GM18526 (cell line): Measurements from ENCODE around the gene DOCK11.

Experiments
- POLR2A ChIP-seq: IDR thresholded peaks from 3 replicates; pipeline ENCODE4 v1.6.1; 2011; ENCODE audit not compliant: insufficient read length; ENCODE audit errors: extremely low read depth

DOCK11 gene

DNA sequence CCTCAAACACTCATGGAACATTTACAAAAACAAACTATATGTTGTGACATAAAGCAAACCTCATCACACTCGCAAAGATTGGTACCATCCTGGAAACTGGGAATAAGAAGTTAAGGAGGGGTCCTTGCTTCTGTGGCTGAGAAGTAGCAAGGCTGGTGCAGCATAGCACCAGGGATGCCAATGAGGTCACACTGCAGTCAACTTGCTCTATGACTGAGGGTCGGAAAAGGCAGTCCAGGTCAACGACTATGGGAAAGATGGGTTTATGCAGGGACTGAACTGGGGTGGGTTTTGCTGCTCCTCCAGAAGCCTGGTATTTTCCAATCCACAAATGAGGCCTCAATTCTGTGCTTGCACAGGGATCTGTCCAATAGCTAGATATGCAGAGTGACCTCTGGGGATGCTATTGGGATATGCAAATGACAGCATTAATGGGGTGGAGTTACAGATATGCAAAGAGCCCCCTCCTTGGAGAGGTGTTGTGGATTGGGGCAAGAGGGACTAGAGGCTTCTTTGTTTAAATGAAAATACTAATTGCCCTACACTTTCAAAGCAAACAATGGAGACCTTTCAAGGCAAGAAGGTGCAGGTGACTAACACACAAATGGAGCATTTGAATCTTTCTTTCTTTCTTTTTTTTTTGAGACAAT, 224.6 kb downstream of the DOCK11 start:
- TF ChIP-seq POLR2A, result no peak

DNA sequence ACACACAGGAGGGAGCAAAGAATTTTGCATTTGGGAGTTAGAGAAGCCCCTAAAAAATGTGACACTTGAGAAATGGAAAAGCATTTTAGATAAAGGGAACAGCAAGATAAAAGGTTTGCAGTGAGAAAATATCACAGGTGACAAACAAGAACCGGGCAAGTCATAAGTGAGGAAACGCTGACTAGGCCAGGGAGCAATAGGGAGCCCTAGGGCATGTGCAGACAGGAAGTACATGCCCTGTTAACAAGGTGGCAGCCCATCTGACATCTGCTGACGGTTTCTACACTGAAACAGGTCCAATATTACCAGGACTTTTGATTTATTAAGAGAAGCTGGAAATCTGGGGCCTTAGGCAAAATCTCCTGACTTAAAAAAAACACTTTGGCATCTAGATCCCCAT, 227.8 kb downstream of the DOCK11 start:
- no peak for TF ChIP-seq POLR2A

DNA sequence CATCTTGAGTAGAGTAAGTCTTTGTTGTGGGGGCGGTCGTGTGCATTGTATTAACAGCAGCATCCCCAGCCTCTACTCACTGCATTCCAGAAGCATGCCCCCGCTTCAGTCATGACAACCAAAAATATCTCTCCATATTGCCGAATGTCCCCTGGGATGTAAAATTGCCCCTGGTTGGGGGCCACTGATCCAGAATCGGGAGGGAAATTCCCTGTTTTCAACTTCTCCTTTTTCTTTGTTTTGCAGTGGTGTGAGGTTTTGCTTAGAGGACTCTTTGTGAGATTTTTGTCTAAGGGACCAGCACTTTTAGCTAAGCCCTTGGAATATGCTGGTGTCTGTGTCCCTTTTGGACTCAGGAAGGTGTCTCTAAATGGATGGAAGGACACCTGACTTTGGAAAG, 228.8 kb downstream of the DOCK11 start:
- TF ChIP-seq POLR2A, result no peak

DNA sequence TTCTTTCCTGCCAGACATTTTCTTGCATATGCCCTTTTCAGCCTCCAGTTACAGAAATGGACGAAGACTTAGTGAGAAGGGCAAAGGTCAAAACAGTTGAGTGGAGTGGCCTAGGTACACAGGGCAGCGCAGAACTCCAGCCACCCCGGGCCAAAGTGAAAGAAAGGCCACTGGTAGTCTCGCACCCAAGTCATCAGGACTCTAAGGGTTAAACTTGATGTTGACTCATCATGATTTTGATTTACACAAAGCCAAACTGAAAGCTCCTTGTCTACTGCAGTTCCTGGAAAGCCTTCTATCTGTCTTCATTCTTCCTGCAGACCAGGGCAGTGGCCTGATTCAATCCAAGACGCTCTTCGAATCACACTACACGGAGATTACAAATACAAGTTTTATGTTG, 229.2 kb downstream of the DOCK11 start:
- no peak for TF ChIP-seq POLR2A

DNA sequence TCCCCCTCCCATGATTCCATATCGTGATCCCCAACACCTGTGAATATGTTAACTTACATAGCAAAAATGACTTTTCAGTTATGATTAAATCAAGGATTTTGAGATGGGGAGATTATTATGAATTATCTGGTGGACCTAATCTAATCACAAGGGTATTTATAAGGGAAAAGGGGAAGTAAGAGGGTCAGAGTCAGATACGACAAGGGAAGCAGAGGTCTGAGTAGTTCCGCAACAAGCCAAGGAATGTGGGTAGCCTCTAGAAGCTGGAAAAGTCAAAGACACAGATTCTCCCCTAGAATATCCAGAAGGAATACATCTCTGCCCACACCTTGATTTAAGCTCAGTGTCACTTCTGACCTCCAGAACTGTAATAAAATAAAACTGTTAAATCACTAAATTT, 230.8 kb downstream of the DOCK11 start:
- no peak for TF ChIP-seq POLR2A

DNA sequence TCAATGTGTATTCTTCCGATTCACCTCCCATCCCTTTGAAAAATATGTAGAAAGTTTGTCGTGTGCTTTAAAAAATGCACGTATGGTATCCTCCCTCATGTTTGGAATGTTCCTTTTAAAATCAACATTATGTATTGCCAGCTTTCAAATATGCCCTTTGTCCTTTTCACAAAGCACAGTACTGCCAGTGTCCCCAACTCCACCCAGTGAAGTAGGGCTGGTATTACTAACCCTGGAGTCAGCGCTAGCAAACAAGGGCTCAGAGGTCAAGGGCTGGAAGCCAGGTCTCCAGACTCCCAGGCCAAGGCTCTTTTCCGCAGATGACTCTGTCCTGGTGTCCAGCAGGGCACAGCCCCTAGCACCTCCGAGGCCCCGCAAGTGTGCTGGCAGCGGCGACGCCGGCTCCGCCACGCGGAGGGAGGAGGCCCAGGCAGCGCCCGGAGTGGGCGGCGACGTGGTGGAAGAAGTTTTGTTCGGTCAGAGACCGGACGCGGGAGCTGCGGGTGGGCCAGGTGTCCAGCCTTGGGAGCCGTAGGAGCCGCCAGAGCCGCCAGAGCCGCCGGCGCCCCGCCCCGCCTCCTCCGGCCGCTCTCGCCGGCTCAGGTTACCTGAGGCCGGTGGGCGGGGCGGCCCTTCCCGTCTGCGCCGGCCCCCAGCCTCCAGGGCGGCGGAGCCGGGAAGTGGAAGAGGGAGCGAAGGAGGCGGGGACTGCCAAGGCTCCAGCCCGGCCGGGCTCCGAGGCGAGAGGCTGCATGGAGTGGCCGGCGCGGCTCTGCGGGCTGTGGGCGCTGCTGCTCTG, 231.5 kb downstream of the DOCK11 start, which contains the start of gene IL13RA1:
TSS of gene IL13RA1 (plus strand) at position 720 of the 799 bp plus-strand sequence. CDS start at position 753, 33 bp downstream.
- no peak for TF ChIP-seq POLR2A

DNA sequence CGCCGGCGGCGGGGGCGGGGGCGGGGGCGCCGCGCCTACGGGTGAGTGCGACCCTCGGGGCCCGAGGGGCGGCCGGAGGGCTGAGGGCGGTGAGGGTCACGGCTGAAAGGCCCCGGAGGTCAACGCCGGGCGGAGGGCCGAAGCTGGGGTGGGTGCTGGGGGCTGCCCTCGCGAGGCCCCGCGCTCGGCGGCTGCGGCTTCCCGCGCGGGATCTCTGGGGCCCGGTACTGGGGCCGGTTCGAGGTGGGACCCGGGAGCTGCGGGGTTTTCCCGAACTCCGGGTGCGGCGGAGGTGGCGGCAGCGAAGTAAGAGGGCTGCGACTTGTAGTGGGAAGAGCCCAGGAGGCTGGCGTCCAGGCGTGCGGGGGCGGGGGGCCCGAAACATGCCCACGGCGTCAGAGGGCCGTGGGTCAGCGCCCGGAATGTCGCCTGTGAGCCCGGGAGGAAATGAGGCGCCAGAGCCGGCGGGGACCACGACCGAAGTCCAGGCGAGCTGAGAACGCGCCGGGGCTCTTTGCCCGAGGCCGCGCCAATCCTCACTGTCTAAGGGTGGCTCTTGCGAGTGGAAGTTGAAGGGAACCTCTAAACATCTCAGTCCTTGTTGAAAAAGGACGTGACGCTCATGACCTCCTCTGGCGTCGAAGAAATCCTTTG, 232.2 kb downstream of the DOCK11 start:
- TF ChIP-seq POLR2A, result no peak

DNA sequence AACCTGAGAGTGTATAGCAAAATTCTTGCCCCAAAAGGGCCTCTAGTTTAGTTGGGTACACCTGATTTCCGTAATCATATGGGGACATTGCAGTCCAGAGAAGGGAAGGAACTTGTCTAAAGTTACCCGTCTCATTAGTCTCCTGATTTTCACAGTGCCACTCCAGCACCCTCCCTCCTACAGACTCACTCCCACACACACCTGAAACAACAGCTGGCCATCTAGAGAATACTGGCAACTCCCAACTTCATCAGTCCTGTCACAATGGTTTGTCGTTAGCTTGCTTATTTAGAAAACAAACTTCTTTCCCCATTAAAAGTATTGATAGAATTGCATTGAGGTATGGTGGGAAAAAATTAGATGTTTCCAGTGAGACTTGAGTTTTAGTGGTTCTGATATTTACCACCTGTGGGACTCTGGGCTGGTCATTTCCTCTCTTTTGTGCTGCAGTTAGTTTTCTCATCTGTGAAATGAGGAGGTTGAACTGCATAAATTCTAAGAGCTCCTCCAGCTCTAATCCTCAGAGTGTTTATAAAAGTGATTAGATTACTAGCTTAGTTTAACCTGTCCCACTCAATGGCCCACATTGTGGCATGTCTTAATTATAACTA, 233.5 kb downstream of the DOCK11 start:
- no peak for TF ChIP-seq POLR2A

DNA sequence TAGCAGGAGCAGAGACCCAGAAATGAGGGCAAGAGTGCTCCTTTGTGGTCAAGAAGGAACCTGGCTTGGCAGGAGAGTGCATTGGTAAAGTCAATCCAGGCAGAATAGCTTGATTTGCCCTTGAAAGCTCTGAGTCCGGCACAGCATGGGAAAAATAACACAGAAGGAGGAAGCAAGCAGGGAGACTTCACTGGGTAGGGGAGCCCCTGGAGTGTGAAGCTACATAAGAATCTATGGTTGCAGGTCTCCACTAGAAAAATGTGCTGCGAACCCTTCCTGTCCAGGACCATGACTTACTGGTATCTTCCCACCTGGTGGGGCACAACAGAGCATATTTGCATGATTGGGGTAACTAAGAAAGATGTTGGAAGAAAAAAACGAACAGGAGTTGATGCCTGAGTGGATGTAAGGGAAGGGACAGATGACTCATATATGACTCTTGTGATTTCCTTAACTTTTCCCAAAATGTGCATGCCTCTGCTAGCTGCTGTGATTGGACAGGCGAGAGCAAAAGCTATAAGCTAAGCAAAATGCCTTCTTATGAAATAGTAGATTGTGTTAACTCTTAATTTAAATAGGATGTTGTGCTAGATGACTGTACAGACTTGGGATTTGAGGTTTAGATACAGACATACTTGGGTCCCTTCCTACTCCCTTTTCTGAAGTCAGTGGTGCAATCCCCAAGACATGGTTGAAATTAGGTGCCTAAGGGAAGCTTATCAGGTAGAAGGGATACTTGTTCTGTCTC, 235.1 kb downstream of the DOCK11 start:
- TF ChIP-seq POLR2A, result no peak

DNA sequence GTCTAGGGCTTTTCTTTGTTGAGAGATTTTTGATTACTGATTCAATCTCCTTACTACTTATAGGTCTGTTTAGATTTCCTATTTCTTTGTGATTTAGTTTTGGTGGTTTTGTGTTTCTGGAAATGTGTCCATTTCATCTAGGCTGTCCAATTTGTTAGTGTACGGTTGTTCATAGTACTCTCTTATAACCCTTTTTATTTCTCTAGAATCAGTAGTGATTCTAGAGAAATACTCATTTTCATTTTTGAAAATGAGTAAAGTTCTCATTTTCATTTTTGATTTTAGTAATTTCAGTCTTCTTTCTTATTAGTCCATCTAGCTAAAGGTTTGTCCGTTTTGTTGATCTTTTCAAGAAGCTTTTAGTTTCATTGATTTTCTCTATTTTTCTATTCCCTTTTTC, 239.3 kb downstream of the DOCK11 start:
- TF ChIP-seq POLR2A, result no peak
